Measurements from ENCODE around the gene ROPN1. TPM values are rescaled to one million over a fixed set of nuclear protein-coding genes. Genes with fewer than 3 reads are reported as not detected.
A peak's percentile ranks its signal among the peaks of the same experiment; 100 is the strongest.

Gene ROPN1
- total and polyA plus RNA-seq, 10 of the 15 experiments (the other 5 are each of a cell fraction or from before 2014, with no cell fraction given): not detected

DNA sequence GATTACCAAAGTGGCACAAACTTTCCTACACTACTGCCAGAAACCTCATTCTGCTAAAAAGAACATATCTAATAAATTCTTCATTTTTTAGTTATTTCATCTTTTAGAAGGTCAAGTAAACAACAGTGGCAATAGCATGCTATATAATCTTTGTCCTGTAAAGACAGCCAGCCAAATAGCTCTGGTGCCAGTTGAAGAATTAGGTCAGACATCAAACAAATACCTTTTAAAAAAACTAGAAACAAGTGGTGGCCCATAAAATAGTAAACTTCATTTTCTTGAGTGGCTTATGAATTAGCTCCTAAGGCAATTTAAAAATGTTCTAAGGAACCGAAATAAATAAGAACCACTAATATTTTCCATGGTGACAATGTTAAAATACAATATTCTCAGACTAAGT is 50.4 kb downstream of the ROPN1 start (continued):
- TF ChIP-seq, protein P1, sequence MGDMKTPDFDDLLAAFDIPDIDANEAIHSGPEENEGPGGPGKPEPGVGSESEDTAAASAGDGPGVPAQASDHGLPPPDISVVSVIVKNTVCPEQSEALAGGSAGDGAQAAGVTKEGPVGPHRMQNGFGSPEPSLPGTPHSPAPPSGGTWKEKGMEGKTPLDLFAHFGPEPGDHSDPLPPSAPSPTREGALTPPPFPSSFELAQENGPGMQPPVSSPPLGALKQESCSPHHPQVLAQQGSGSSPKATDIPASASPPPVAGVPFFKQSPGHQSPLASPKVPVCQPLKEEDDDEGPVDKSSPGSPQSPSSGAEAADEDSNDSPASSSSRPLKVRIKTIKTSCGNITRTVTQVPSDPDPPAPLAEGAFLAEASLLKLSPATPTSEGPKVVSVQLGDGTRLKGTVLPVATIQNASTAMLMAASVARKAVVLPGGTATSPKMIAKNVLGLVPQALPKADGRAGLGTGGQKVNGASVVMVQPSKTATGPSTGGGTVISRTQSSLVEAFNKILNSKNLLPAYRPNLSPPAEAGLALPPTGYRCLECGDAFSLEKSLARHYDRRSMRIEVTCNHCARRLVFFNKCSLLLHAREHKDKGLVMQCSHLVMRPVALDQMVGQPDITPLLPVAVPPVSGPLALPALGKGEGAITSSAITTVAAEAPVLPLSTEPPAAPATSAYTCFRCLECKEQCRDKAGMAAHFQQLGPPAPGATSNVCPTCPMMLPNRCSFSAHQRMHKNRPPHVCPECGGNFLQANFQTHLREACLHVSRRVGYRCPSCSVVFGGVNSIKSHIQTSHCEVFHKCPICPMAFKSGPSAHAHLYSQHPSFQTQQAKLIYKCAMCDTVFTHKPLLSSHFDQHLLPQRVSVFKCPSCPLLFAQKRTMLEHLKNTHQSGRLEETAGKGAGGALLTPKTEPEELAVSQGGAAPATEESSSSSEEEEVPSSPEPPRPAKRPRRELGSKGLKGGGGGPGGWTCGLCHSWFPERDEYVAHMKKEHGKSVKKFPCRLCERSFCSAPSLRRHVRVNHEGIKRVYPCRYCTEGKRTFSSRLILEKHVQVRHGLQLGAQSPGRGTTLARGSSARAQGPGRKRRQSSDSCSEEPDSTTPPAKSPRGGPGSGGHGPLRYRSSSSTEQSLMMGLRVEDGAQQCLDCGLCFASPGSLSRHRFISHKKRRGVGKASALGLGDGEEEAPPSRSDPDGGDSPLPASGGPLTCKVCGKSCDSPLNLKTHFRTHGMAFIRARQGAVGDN (IDR thresholded peaks at IDR 0.05): no peak
- TF ChIP-seq, protein P2, sequence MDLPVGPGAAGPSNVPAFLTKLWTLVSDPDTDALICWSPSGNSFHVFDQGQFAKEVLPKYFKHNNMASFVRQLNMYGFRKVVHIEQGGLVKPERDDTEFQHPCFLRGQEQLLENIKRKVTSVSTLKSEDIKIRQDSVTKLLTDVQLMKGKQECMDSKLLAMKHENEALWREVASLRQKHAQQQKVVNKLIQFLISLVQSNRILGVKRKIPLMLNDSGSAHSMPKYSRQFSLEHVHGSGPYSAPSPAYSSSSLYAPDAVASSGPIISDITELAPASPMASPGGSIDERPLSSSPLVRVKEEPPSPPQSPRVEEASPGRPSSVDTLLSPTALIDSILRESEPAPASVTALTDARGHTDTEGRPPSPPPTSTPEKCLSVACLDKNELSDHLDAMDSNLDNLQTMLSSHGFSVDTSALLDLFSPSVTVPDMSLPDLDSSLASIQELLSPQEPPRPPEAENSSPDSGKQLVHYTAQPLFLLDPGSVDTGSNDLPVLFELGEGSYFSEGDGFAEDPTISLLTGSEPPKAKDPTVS (IDR thresholded peaks at IDR 0.05; ENCODE audit: low read depth, low read length): no peak
- no peak for TF ChIP-seq EGR1 (IDR thresholded peaks at IDR 0.05; ENCODE audit: borderline replicate concordance in 1 of 2, low read depth in 2 of 2, low read length in 2 of 2)

- no peak overlapping the region for H3K27ac ChIP-seq (ENCODE audit: control insufficient read depth, insufficient read depth)
- no peak overlapping the region for H3K4me2 ChIP-seq (ENCODE audit: control insufficient read depth, insufficient read depth)
- H3K36me3 ChIP-seq (ENCODE audit: control insufficient read depth in 2 of 2, insufficient read depth in 2 of 2, low read length in 1 of 2): peaks cover 2 to 19% of the 10 kb centered on the region in 2 experiments; a peak in 3 of 4 replicates
- no peak for DNase-seq (ENCODE audit: low read depth, low spot score)
- no peaks in the 10 kb centered on the region for H3K4me1 ChIP-seq (ENCODE audit: control insufficient read depth, insufficient read depth, low read length)
- 49% methylated on average over 2 of the region's 2 CpGs for WGBS (ENCODE audit: insufficient coverage, insufficient replicate concordance, low lambda C conversion rate, missing lambda C conversion rate)
- H2AFZ ChIP-seq (ENCODE audit: control insufficient read depth, low read depth, low read length): no peak overlapping the region
- BruUV-seq (replicated peaks): no TSS peak
- intact Hi-C loops (cut with micrococcal nuclease; ENCODE audit: unreplicated experiment): no loop called here
- ChIA-PET RAD21 (ENCODE audit: unreplicated experiment) (interaction anchor here (1.1 to 1.6 kb wide), 3 partner anchors 8 to 41 kb away, joined by 3 to 9 read pairs (median 5); no protein-coding TSS in a partner anchor), SMC1A (ENCODE audit: uncharacterized antibody, unreplicated experiment) (interaction anchor here (0.9 to 2.4 kb wide), 6 partner anchors 11 to 518 kb away, joined by 3 to 7 read pairs (median 3); no protein-coding TSS in a partner anchor), POLR2A (no interaction called here), CTCF (interaction anchor here (0.7 to 3.1 kb wide), 6 partner anchors 9 to 341 kb away, joined by 3 to 17 read pairs (median 5); no protein-coding TSS in a partner anchor)
- H3K9ac ChIP-seq (ENCODE audit: control insufficient read depth, insufficient read depth, low read length): no peak overlapping the region
- in situ Hi-C loops (cut with MboI): no loop called here
- no peaks in the 10 kb centered on the region for H4K20me1 ChIP-seq (ENCODE audit: control insufficient read depth, insufficient read depth)
- no peaks in the 10 kb centered on the region for H3K27me3 ChIP-seq (replicated peaks in 1 of 2; ENCODE audit: control insufficient read depth in 2 of 2, insufficient read depth in 2 of 2, low read length in 1 of 2)
- peak; percentile 52 for FAIRE-seq
- TF ChIP-seq PBX3 (IDR thresholded peaks at IDR 0.05; ENCODE audit: insufficient replicate concordance, low read depth, low read length) (no peak), ZSCAN29 (IDR thresholded peaks at IDR 0.05) (no peak), SMC3 (IDR thresholded peaks at IDR 0.05; ENCODE audit: borderline replicate concordance, low read length) (no peak; the same call in 1 of the 2 replicates), RAD21 (IDR thresholded peaks at IDR 0.05; ENCODE audit: insufficient read depth, low read depth, low read length) (peak; percentile 27; the same call in 1 of the 2 replicates)
- H3K9me3 ChIP-seq (replicated peaks; ENCODE audit: control insufficient read depth, insufficient read depth, low read length): no peaks in the 10 kb centered on the region
- no peak overlapping the region for H3K4me3 ChIP-seq
- no peak for ATAC-seq
- H3K79me2 ChIP-seq (ENCODE audit: control insufficient read depth, insufficient read depth, low read length): no peaks in the 10 kb centered on the region
These were observed 50.8 kb downstream of the ROPN1 start for GRCh38 chr3:123941121-123941520.
